Measurements from ENCODE around the gene POLRMT. TPM values are rescaled to one million over a fixed set of nuclear protein-coding genes. Genes with fewer than 3 reads are reported as not detected.
"Not testable (repeated sequence)": the region's sequence is repeated elsewhere in the genome, so short reads cannot be mapped to it uniquely, and the experiment has no call there.

Gene POLRMT
- total RNA-seq, 1 experiment from 2014 or later: 40.9 TPM

DNA sequence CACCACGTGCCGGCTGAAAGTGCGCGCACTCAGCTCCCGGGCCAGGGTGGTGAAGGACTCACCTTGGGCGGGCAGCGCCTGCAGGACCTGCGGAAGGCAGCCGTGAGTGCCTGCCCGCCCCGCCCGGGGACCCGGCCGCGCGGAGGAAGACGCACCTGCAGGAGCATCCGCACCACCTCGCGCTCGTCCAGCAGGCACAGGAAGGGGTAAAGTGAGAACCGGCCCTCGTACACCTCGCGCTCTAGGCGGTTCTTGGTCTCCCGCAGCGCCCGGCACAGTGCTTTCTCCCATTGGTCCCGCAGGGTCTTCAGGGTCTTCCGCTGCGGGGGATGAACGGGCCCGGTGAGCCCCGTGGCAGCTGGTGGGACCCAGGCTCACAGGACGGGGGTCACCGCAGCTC lies 10.7 kb downstream of the POLRMT start:
- no peak for DNase-seq (ENCODE audit: unreplicated experiment)
- peaks cover 34% of the 10 kb centered on the region for H3K36me3 Mint-ChIP-seq (ENCODE audit: insufficient read depth, unreplicated experiment)
- TF ChIP-seq, protein P1, sequence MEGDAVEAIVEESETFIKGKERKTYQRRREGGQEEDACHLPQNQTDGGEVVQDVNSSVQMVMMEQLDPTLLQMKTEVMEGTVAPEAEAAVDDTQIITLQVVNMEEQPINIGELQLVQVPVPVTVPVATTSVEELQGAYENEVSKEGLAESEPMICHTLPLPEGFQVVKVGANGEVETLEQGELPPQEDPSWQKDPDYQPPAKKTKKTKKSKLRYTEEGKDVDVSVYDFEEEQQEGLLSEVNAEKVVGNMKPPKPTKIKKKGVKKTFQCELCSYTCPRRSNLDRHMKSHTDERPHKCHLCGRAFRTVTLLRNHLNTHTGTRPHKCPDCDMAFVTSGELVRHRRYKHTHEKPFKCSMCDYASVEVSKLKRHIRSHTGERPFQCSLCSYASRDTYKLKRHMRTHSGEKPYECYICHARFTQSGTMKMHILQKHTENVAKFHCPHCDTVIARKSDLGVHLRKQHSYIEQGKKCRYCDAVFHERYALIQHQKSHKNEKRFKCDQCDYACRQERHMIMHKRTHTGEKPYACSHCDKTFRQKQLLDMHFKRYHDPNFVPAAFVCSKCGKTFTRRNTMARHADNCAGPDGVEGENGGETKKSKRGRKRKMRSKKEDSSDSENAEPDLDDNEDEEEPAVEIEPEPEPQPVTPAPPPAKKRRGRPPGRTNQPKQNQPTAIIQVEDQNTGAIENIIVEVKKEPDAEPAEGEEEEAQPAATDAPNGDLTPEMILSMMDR (IDR thresholded peaks at IDR 0.05; ENCODE audit: unreplicated experiment): no peak
- no TSS peak for BruUV-seq (replicated peaks)
- no peak overlapping the region for H3K27ac Mint-ChIP-seq (ENCODE audit: low read depth, unreplicated experiment)
- H3K27me3 Mint-ChIP-seq (ENCODE audit: insufficient read depth, unreplicated experiment): no peaks in the 10 kb centered on the region
- CTCF ChIA-PET: interaction anchor here (0.6 kb wide), 1 partner anchor 34 kb away, joined by 3 read pairs; no protein-coding TSS in a partner anchor
- H3K4me1 Mint-ChIP-seq (ENCODE audit: insufficient read depth, unreplicated experiment): no peaks in the 10 kb centered on the region
- H3K9me3 Mint-ChIP-seq (ENCODE audit: unreplicated experiment): no peaks in the 10 kb centered on the region
- no peak overlapping the region for H3K4me3 Mint-ChIP-seq (ENCODE audit: unreplicated experiment)
- intact Hi-C loops (cut with micrococcal nuclease): no loop called here
- POLR2A ChIA-PET: no interaction called here

DNA sequence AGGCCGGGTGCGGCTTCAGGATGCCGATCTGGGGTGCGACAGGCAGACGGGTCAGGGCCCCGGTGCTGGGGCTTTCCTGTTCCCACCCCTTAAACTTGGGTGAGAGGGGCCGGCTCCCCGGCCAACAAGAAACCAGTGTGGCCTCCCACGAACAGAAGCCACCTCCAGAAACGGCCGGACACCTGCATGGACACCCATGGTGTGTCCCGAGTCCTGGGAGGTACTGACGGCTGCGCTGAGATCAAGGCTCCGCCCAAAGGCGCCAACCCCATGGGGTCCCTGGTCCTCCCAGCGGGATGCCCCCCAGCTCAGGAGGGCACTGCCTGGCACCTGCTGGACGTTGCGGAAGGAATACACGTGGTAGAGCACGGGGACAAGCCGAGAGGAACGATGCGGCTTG lies 11.5 kb downstream of the POLRMT start:
- TF ChIP-seq, protein P1 (IDR thresholded peaks at IDR 0.05; ENCODE audit: unreplicated experiment): no peak
- no peaks in the 10 kb centered on the region for H3K9me3 Mint-ChIP-seq (ENCODE audit: unreplicated experiment)
- H3K27me3 Mint-ChIP-seq (ENCODE audit: insufficient read depth, unreplicated experiment): no peaks in the 10 kb centered on the region
- no peak for DNase-seq (ENCODE audit: unreplicated experiment)
- no TSS peak for BruUV-seq (replicated peaks)
- H3K36me3 Mint-ChIP-seq (ENCODE audit: insufficient read depth, unreplicated experiment): peaks cover 34% of the 10 kb centered on the region
- H3K27ac Mint-ChIP-seq (ENCODE audit: low read depth, unreplicated experiment): no peak overlapping the region
- CTCF ChIA-PET: no interaction called here
- no peaks in the 10 kb centered on the region for H3K4me1 Mint-ChIP-seq (ENCODE audit: insufficient read depth, unreplicated experiment)
- POLR2A ChIA-PET: no interaction called here
- H3K4me3 Mint-ChIP-seq (ENCODE audit: unreplicated experiment): no peak overlapping the region
- intact Hi-C loops (cut with micrococcal nuclease): no loop called here

DNA sequence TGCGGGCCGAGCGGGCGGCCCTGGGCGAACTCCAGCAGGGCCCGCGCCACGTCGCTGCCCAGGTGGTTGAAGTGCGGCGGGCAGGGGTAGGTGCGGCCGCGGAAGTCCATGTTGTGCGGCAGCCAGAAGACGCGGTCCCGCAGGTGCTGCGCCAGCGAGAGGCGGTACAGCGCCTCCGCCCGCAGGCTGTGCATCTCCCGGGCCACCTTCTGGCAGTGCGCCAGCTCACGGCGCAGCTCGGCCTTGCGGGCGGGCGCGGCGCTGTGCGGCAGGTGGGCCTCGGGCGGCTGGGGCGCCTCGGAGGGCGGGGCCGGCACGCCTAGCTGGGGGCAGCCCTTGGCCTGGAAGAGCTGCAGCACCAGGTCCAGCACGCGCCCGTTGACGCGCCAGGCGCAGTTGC lies 12.1 kb downstream of the POLRMT start:
- H3K27ac Mint-ChIP-seq (ENCODE audit: low read depth, unreplicated experiment); POLR2A ChIA-PET; intact Hi-C loops (cut with micrococcal nuclease); CTCF ChIA-PET; H3K4me3 Mint-ChIP-seq (ENCODE audit: unreplicated experiment); DNase-seq (ENCODE audit: unreplicated experiment); BruUV-seq (replicated peaks); H3K9me3 Mint-ChIP-seq (ENCODE audit: unreplicated experiment); H3K4me1 Mint-ChIP-seq (ENCODE audit: insufficient read depth, unreplicated experiment); H3K27me3 Mint-ChIP-seq (ENCODE audit: insufficient read depth, unreplicated experiment): not testable (repeated sequence)
- peaks cover 31% of the 10 kb centered on the region for H3K36me3 Mint-ChIP-seq (ENCODE audit: insufficient read depth, unreplicated experiment)

DNA sequence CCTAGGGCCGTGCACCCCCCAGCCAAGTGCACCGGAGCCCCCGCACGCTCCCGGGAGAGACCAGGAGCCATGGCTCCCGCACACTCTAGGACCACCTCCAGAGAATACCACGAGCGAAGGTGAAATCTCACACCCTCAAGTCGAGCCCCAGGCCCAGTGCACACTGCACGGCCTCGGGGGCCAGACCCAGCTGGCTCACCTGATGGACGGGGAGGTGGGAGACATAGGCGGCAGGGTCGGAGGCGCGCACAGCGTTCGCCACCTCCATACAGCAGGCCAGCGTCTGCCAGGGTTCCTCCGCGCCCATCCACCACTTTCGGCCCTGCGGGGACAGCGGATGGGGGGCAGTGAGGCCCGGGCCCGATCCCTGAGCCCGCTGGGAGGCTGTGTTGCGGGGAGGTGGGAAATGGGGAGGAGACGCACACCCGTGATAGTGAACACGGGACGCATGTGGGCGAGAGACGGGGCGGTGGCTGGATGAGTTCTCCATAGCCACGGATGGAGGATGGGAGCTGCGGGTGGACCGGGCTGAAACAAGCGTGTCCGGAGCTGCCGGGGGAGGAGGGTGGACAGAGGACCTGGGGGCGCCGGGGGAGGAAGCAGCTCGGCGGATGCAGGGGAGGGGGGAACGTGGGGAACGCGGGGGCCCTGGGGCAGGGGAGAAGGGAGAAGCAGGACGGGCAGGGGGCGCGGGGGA lies 13.0 kb downstream of the POLRMT start:
- no peak for DNase-seq (ENCODE audit: unreplicated experiment)
- intact Hi-C loops (cut with micrococcal nuclease): no loop called here
- H3K4me1 Mint-ChIP-seq (ENCODE audit: insufficient read depth, unreplicated experiment): no peaks in the 10 kb centered on the region
- no peaks in the 10 kb centered on the region for H3K27me3 Mint-ChIP-seq (ENCODE audit: insufficient read depth, unreplicated experiment)
- H3K9me3 Mint-ChIP-seq (ENCODE audit: unreplicated experiment): no peaks in the 10 kb centered on the region
- ChIA-PET POLR2A (no interaction called here), CTCF (no interaction called here)
- peaks cover 31% of the 10 kb centered on the region for H3K36me3 Mint-ChIP-seq (ENCODE audit: insufficient read depth, unreplicated experiment)
- TF ChIP-seq, protein P1 (IDR thresholded peaks at IDR 0.05; ENCODE audit: unreplicated experiment): no peak
- H3K27ac Mint-ChIP-seq (ENCODE audit: low read depth, unreplicated experiment): no peak overlapping the region
- no TSS peak for BruUV-seq (replicated peaks)
- no peak overlapping the region for H3K4me3 Mint-ChIP-seq (ENCODE audit: unreplicated experiment)
